WTC11 (cell line): Measurements from ENCODE around the gene SNX10. TPM values are rescaled to one million over a fixed set of nuclear protein-coding genes. Genes with fewer than 3 reads are reported as not detected.

Experiments
- ATAC-seq: fragments of 200-7000 bp; cut with Tn5 transposase; 2 replicates; pipeline ENCODE4 v1.10.0; 2021; ENCODE audit warnings: mild to moderate bottlenecking, moderate library complexity
- CTCF ChIA-PET: fragments of 300-600 bp; sonication (Branson Sonifier 250); formaldehyde crosslinking; loops from one replicate; lab custom pipeline; 2021; ENCODE audit warnings: antibody characterized with exemption; lab: Charles Lee
- POLR2A ChIA-PET: fragments of 350-600 bp; sonication (Branson Sonifier 250); formaldehyde crosslinking; loops from one replicate; lab custom pipeline; 2021; ENCODE audit warnings: antibody characterized with exemption; lab: Charles Lee
- DNase-seq: peaks from one replicate; pipeline ENCODE4 v3.0.0; 2021; ENCODE audit warnings: low spot score
- H3K27ac Mint-ChIP-seq: 2 replicates; pipeline ENCODE4 v1.8.0; 2021; ENCODE audit warnings: mixed read lengths
- H3K27me3 Mint-ChIP-seq: 2 replicates; pipeline ENCODE4 v1.8.0; 2021; ENCODE audit warnings: low read depth, mild to moderate bottlenecking, moderate library complexity, mixed read lengths
- H3K36me3 Mint-ChIP-seq: 2 replicates; pipeline ENCODE4 v1.8.0; 2021; ENCODE audit warnings: mixed read lengths
- H3K4me1 Mint-ChIP-seq: 2 replicates; pipeline ENCODE4 v1.8.0; 2022; ENCODE audit warnings: mixed read lengths
- H3K4me3 Mint-ChIP-seq: 2 replicates; pipeline ENCODE4 v1.8.0; 2021; ENCODE audit warnings: mild to moderate bottlenecking, moderate library complexity, mixed read lengths
- H3K9me3 Mint-ChIP-seq: 2 replicates; pipeline ENCODE4 v1.8.0; 2021; ENCODE audit warnings: mixed read lengths
- GRHL2 ChIP-seq: fragments of 250-450 bp; sonication (Bioruptor Pico); IDR thresholded peaks from 2 replicates; pipeline ENCODE4 v1.8.0; 2022; ENCODE audit warnings: mild to moderate bottlenecking, moderate library complexity; ENCODE audit not compliant: insufficient replicate concordance, severe bottlenecking
- HMGA2 ChIP-seq: fragments of 250-450 bp; sonication (Bioruptor Pico); IDR thresholded peaks from 2 replicates; pipeline ENCODE4 v1.4.0; 2021; ENCODE audit warnings: mild to moderate bottlenecking, moderate library complexity
- MYBL2 ChIP-seq: sonication (generic); formaldehyde crosslinking; IDR thresholded peaks from 2 replicates; pipeline ENCODE4 v1.8.1; 2023; ENCODE audit warnings: mild to moderate bottlenecking, moderate library complexity, missing genetic modification reagents
- NR1H2 ChIP-seq: sonication (generic); formaldehyde crosslinking; IDR thresholded peaks from 2 replicates; pipeline ENCODE4 v1.9.0; 2021; ENCODE audit warnings: mild to moderate bottlenecking, moderate library complexity, missing genetic modification reagents
- NR2C2 ChIP-seq: sonication (generic); formaldehyde crosslinking; IDR thresholded peaks from 2 replicates; pipeline ENCODE4 v1.8.0; 2022; ENCODE audit warnings: mild to moderate bottlenecking, missing genetic modification reagents
- SOX15 ChIP-seq: fragments of 250-450 bp; sonication (Bioruptor Pico); IDR thresholded peaks from 2 replicates; pipeline ENCODE4 v1.9.0; 2021; ENCODE audit warnings: mild to moderate bottlenecking
- SP1 ChIP-seq: sonication (generic); formaldehyde crosslinking; conservative IDR thresholded peaks from 2 replicates; pipeline ENCODE4 v1.8.1; 2022; ENCODE audit warnings: missing genetic modification reagents
- TCF7 ChIP-seq: sonication (generic); formaldehyde crosslinking; IDR thresholded peaks from 2 replicates; pipeline ENCODE4 v1.8.0; 2022; ENCODE audit warnings: mild to moderate bottlenecking, low read depth, missing genetic modification reagents, moderate library complexity
- ZNF219 ChIP-seq: sonication (generic); formaldehyde crosslinking; IDR thresholded peaks from 2 replicates; pipeline ENCODE4 v1.8.0; 2023; ENCODE audit warnings: missing genetic modification reagents, mild to moderate bottlenecking, borderline replicate concordance
- ZNF423 ChIP-seq: fragments of 250-450 bp; sonication (Bioruptor Pico); IDR thresholded peaks from 2 replicates; pipeline ENCODE4 v2.1.2; 2022; ENCODE audit warnings: mild to moderate bottlenecking, moderate library complexity
- ZNF671 ChIP-seq: fragments of 250-450 bp; sonication (Bioruptor Pico); IDR thresholded peaks from 2 replicates; pipeline ENCODE4 v1.8.0; 2021; ENCODE audit warnings: mild to moderate bottlenecking
- total RNA-seq: library from RNA; stranded (reverse); gene quantifications from 3 replicates; pipeline ENCODE4 v1.2.3, GENCODE V29; 2021
- TF ChIP-seq, protein P1 (sequence below): sonication (generic); formaldehyde crosslinking; IDR thresholded peaks from 2 replicates; pipeline ENCODE4 v1.8.0; 2022; ENCODE audit warnings: mild to moderate bottlenecking, missing genetic modification reagents
- TF ChIP-seq, protein P2 (sequence below): sonication (generic); formaldehyde crosslinking; IDR thresholded peaks from 2 replicates; pipeline ENCODE4 v1.8.0; 2023; ENCODE audit warnings: mild to moderate bottlenecking, missing genetic modification reagents
- TF ChIP-seq, protein P3 (sequence below): sonication (generic); formaldehyde crosslinking; IDR thresholded peaks from 2 replicates; pipeline ENCODE4 v1.8.0; 2022; ENCODE audit warnings: mild to moderate bottlenecking, missing genetic modification reagents
- TF ChIP-seq, protein P4 (sequence below): fragments of 250-450 bp; sonication (Bioruptor Pico); IDR thresholded peaks from 2 replicates; pipeline ENCODE4 v1.9.0; 2021; ENCODE audit warnings: mild to moderate bottlenecking, borderline replicate concordance
- TF ChIP-seq, protein P5 (sequence below): sonication (generic); formaldehyde crosslinking; IDR thresholded peaks from 2 replicates; pipeline ENCODE4 v1.8.0; 2022; ENCODE audit warnings: mild to moderate bottlenecking, missing genetic modification reagents
- TF ChIP-seq, protein P6 (sequence below): sonication (generic); formaldehyde crosslinking; conservative IDR thresholded peaks from 2 replicates; pipeline ENCODE4 v1.8.1; 2022; ENCODE audit warnings: mild to moderate bottlenecking, missing genetic modification reagents
- TF ChIP-seq, protein P7 (sequence below): sonication (generic); formaldehyde crosslinking; IDR thresholded peaks from 2 replicates; pipeline ENCODE4 v1.8.1; 2022; ENCODE audit warnings: mild to moderate bottlenecking, missing genetic modification reagents, moderate library complexity, borderline replicate concordance
- TF ChIP-seq, protein P8 (sequence below): fragments of 250-450 bp; sonication (Bioruptor Pico); IDR thresholded peaks from 2 replicates; pipeline ENCODE4 v1.9.0; 2021; ENCODE audit warnings: mild to moderate bottlenecking

Gene SNX10
- total RNA-seq, 1 experiment from 2014 or later: 10.8 TPM

DNA sequence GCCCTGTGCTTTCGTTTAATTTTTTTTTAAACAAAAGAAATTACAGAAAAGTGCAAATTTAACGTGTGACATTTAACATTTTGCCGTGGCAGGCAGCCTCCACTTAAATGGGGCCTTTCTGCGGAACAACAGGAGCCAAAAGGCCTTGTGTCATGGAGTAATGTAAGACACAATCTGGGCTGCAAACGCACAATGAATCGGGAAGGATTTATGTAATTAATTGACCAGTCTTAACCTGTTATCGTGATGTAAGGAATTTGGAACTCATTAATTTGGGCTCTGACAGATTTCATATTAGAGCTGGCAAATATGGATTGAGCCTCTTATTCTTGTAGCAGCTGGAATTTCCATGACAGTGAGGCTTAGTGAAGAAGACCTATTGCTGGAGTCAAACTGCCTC, 86.4 kb downstream of the SNX10 start (continued):
- TF ChIP-seq, protein P1, sequence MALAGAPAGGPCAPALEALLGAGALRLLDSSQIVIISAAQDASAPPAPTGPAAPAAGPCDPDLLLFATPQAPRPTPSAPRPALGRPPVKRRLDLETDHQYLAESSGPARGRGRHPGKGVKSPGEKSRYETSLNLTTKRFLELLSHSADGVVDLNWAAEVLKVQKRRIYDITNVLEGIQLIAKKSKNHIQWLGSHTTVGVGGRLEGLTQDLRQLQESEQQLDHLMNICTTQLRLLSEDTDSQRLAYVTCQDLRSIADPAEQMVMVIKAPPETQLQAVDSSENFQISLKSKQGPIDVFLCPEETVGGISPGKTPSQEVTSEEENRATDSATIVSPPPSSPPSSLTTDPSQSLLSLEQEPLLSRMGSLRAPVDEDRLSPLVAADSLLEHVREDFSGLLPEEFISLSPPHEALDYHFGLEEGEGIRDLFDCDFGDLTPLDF (CRISPR knock-in tag): no peak
- TF ChIP-seq, protein P2, sequence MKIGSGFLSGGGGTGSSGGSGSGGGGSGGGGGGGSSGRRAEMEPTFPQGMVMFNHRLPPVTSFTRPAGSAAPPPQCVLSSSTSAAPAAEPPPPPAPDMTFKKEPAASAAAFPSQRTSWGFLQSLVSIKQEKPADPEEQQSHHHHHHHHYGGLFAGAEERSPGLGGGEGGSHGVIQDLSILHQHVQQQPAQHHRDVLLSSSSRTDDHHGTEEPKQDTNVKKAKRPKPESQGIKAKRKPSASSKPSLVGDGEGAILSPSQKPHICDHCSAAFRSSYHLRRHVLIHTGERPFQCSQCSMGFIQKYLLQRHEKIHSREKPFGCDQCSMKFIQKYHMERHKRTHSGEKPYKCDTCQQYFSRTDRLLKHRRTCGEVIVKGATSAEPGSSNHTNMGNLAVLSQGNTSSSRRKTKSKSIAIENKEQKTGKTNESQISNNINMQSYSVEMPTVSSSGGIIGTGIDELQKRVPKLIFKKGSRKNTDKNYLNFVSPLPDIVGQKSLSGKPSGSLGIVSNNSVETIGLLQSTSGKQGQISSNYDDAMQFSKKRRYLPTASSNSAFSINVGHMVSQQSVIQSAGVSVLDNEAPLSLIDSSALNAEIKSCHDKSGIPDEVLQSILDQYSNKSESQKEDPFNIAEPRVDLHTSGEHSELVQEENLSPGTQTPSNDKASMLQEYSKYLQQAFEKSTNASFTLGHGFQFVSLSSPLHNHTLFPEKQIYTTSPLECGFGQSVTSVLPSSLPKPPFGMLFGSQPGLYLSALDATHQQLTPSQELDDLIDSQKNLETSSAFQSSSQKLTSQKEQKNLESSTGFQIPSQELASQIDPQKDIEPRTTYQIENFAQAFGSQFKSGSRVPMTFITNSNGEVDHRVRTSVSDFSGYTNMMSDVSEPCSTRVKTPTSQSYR (CRISPR knock-in tag): no peak
- TF ChIP-seq GRHL2 (CRISPR knock-in tag) (no peak), NR1H2 (CRISPR knock-in tag) (no peak), SP1 (CRISPR knock-in tag) (no peak)

DNA sequence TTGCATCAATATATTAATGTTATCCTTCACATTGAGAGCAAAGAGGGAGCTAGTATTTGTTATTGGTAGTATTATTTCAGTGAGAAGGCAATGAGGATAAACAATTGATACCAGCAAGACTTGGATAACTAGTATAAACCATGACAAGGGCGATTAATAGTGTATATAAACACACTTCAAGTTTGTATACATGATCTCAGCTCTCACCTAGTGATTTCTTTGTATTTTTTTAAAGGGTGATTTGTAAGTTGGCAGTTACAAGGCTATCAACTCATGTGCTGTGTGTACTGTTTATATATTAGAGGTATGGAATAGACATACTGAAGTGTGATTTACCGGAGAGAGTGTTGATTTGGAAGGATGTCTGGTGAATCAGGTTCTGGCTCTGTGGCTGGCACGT, 88.0 kb downstream of the SNX10 start:
- ChIA-PET CTCF (no interaction called here), POLR2A (no interaction called here)
- Mint-ChIP-seq H3K27ac (no peak overlapping the region), H3K4me1 (peaks cover 18% of the 10 kb centered on the region), H3K9me3 (no peaks in the 10 kb centered on the region), H3K36me3 (no peaks in the 10 kb centered on the region), H3K4me3 (no peak overlapping the region), H3K27me3 (no peaks in the 10 kb centered on the region; the same call in 1 of the 2 replicates)
- ATAC-seq: no peak
- no peak for DNase-seq
- TF ChIP-seq, protein P3, sequence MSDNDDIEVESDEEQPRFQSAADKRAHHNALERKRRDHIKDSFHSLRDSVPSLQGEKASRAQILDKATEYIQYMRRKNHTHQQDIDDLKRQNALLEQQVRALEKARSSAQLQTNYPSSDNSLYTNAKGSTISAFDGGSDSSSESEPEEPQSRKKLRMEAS (CRISPR knock-in tag): no peak
- TF ChIP-seq, protein P2 (CRISPR knock-in tag): no peak
- TF ChIP-seq HMGA2 (CRISPR knock-in tag): no peak
- TF ChIP-seq TCF7: no peak
- TF ChIP-seq MYBL2 (CRISPR knock-in tag): no peak
- TF ChIP-seq ZNF423 (CRISPR knock-in tag): no peak
- TF ChIP-seq ZNF219 (CRISPR knock-in tag): no peak
- TF ChIP-seq GRHL2 (CRISPR knock-in tag): no peak
- TF ChIP-seq NR2C2 (CRISPR knock-in tag): no peak
- TF ChIP-seq, protein P4, sequence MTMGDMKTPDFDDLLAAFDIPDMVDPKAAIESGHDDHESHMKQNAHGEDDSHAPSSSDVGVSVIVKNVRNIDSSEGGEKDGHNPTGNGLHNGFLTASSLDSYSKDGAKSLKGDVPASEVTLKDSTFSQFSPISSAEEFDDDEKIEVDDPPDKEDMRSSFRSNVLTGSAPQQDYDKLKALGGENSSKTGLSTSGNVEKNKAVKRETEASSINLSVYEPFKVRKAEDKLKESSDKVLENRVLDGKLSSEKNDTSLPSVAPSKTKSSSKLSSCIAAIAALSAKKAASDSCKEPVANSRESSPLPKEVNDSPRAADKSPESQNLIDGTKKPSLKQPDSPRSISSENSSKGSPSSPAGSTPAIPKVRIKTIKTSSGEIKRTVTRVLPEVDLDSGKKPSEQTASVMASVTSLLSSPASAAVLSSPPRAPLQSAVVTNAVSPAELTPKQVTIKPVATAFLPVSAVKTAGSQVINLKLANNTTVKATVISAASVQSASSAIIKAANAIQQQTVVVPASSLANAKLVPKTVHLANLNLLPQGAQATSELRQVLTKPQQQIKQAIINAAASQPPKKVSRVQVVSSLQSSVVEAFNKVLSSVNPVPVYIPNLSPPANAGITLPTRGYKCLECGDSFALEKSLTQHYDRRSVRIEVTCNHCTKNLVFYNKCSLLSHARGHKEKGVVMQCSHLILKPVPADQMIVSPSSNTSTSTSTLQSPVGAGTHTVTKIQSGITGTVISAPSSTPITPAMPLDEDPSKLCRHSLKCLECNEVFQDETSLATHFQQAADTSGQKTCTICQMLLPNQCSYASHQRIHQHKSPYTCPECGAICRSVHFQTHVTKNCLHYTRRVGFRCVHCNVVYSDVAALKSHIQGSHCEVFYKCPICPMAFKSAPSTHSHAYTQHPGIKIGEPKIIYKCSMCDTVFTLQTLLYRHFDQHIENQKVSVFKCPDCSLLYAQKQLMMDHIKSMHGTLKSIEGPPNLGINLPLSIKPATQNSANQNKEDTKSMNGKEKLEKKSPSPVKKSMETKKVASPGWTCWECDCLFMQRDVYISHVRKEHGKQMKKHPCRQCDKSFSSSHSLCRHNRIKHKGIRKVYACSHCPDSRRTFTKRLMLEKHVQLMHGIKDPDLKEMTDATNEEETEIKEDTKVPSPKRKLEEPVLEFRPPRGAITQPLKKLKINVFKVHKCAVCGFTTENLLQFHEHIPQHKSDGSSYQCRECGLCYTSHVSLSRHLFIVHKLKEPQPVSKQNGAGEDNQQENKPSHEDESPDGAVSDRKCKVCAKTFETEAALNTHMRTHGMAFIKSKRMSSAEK (CRISPR knock-in tag): no peak
- TF ChIP-seq, protein P5, sequence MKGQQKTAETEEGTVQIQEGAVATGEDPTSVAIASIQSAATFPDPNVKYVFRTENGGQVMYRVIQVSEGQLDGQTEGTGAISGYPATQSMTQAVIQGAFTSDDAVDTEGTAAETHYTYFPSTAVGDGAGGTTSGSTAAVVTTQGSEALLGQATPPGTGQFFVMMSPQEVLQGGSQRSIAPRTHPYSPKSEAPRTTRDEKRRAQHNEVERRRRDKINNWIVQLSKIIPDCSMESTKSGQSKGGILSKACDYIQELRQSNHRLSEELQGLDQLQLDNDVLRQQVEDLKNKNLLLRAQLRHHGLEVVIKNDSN (CRISPR knock-in tag): no peak
- TF ChIP-seq, protein P6, sequence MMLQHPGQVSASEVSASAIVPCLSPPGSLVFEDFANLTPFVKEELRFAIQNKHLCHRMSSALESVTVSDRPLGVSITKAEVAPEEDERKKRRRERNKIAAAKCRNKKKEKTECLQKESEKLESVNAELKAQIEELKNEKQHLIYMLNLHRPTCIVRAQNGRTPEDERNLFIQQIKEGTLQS (CRISPR knock-in tag): no peak
- no peak for TF ChIP-seq ZNF671
- TF ChIP-seq, protein P7, sequence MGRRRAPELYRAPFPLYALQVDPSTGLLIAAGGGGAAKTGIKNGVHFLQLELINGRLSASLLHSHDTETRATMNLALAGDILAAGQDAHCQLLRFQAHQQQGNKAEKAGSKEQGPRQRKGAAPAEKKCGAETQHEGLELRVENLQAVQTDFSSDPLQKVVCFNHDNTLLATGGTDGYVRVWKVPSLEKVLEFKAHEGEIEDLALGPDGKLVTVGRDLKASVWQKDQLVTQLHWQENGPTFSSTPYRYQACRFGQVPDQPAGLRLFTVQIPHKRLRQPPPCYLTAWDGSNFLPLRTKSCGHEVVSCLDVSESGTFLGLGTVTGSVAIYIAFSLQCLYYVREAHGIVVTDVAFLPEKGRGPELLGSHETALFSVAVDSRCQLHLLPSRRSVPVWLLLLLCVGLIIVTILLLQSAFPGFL (CRISPR knock-in tag): no peak
- no peak for TF ChIP-seq SOX15 (CRISPR knock-in tag)
- TF ChIP-seq, protein P8, sequence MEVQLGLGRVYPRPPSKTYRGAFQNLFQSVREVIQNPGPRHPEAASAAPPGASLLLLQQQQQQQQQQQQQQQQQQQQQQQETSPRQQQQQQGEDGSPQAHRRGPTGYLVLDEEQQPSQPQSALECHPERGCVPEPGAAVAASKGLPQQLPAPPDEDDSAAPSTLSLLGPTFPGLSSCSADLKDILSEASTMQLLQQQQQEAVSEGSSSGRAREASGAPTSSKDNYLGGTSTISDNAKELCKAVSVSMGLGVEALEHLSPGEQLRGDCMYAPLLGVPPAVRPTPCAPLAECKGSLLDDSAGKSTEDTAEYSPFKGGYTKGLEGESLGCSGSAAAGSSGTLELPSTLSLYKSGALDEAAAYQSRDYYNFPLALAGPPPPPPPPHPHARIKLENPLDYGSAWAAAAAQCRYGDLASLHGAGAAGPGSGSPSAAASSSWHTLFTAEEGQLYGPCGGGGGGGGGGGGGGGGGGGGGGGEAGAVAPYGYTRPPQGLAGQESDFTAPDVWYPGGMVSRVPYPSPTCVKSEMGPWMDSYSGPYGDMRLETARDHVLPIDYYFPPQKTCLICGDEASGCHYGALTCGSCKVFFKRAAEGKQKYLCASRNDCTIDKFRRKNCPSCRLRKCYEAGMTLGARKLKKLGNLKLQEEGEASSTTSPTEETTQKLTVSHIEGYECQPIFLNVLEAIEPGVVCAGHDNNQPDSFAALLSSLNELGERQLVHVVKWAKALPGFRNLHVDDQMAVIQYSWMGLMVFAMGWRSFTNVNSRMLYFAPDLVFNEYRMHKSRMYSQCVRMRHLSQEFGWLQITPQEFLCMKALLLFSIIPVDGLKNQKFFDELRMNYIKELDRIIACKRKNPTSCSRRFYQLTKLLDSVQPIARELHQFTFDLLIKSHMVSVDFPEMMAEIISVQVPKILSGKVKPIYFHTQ: no peak
